ENCODE results near the gene PPEF1. TPM values are rescaled to one million over a fixed set of nuclear protein-coding genes. Genes with fewer than 3 reads are reported as not detected.
A peak's percentile ranks its signal among the peaks of the same experiment; 100 is the strongest.

The PPEF1 gene
- total RNA-seq, 1 donor from 2014 or later, result not detected

- Histone ChIP-seq H3K4me3 (no peak overlapping the region), H3K36me3 (no peaks in the 10 kb centered on the region), H3K4me1 (no peaks in the 10 kb centered on the region), H3K27ac (no peak overlapping the region), H3K9me3 (no peaks in the 10 kb centered on the region), H3K27me3 (no peaks in the 10 kb centered on the region)
- DNase-seq (ENCODE audit: low spot score in 2 of 2), result no peak
- intact Hi-C loops (cut with DNase I), result no loop called here
- no peak for TF ChIP-seq CTCF (IDR thresholded peaks at IDR 0.05)
Observed at GRCh38 chrX:18692541-18692940, 14.9 kb upstream of the PPEF1 start.

GRCh38 chrX:18696653-18697052 is 10.8 kb upstream of the PPEF1 start:
- TF ChIP-seq CTCF (IDR thresholded peaks at IDR 0.05), result no peak

GRCh38 chrX:18698737-18699650 is 8.5 kb upstream of the PPEF1 start:
- Histone ChIP-seq H3K4me1 (peaks cover 0 to 3% of the 10 kb centered on the region in 2 donors), H3K36me3 (no peaks in the 10 kb centered on the region), H3K9me3 (no peaks in the 10 kb centered on the region), H3K4me3 (no peak overlapping the region), H3K27ac (no peak overlapping the region), H3K27me3 (no peaks in the 10 kb centered on the region)
- DNase-seq (ENCODE audit: low spot score in 2 of 2), result no peak
- intact Hi-C loops (cut with DNase I), result no loop called here
- TF ChIP-seq CTCF (IDR thresholded peaks at IDR 0.05), result no peak

More at GRCh38 chrX:18696653-18697052, 10.8 kb upstream of the PPEF1 start:
- H3K27ac ChIP-seq, result no peak overlapping the region
- no peaks in the 10 kb centered on the region for H3K36me3 ChIP-seq
- DNase-seq (ENCODE audit: low spot score in 2 of 2), result no peak
- H3K4me1 ChIP-seq, result no peaks in the 10 kb centered on the region
- no peaks in the 10 kb centered on the region for H3K9me3 ChIP-seq
- H3K4me3 ChIP-seq, result no peak overlapping the region
- intact Hi-C loops (cut with DNase I), result no loop called here
- no peaks in the 10 kb centered on the region for H3K27me3 ChIP-seq

- no peak for DNase-seq (ENCODE audit: low spot score in 2 of 2)
- Histone ChIP-seq H3K27me3 (no peaks in the 10 kb centered on the region), H3K27ac (peak overlapping the region in 1 of 2 donors; percentile 14), H3K4me3 (no peak overlapping the region), H3K36me3 (no peaks in the 10 kb centered on the region), H3K9me3 (no peaks in the 10 kb centered on the region), H3K4me1 (peaks cover 0 to 3% of the 10 kb centered on the region in 2 donors)
- no peak for TF ChIP-seq CTCF (IDR thresholded peaks at IDR 0.05)
- intact Hi-C loops (cut with DNase I), result no loop called here
Observed at GRCh38 chrX:18701621-18702361, 5.7 kb upstream of the PPEF1 start.

GRCh38 chrX:18702362-18703195 is 4.9 kb upstream of the PPEF1 start:
- Histone ChIP-seq H3K4me3 (no peak overlapping the region), H3K4me1 (peaks cover 0 to 3% of the 10 kb centered on the region in 2 donors), H3K27ac (peak overlapping the region in 1 of 2 donors; percentile 14), H3K27me3 (no peaks in the 10 kb centered on the region), H3K9me3 (no peaks in the 10 kb centered on the region), H3K36me3 (no peaks in the 10 kb centered on the region)
- intact Hi-C loops (cut with DNase I), result no loop called here
- DNase-seq (ENCODE audit: low spot score in 2 of 2), result no peak
- no peak for TF ChIP-seq CTCF (IDR thresholded peaks at IDR 0.05)

Measured in ascending aorta (tissue), 2 donors.